GM12865 (cell line): ENCODE results near the gene ALDH4A1.

Experiments used
- DNase-seq: peaks from one replicate; pipeline ENCODE4 v3.0.0; 2010; ENCODE audit warnings: low read depth
- H3K4me3 ChIP-seq: 2 replicates; pipeline ENCODE4 v1.5.1; 2011; ENCODE audit warnings: mild to moderate bottlenecking, low read depth, low read length, control low read depth
- TF ChIP-seq, protein P1 (sequence below): IDR thresholded peaks from 2 replicates; pipeline ENCODE4 v1.5.1; 2011; ENCODE audit warnings: low read length, control low read depth, low read depth, inconsistent platforms; ENCODE audit not compliant: insufficient read depth; ENCODE audit errors: missing control alignments

ALDH4A1 gene

DNA sequence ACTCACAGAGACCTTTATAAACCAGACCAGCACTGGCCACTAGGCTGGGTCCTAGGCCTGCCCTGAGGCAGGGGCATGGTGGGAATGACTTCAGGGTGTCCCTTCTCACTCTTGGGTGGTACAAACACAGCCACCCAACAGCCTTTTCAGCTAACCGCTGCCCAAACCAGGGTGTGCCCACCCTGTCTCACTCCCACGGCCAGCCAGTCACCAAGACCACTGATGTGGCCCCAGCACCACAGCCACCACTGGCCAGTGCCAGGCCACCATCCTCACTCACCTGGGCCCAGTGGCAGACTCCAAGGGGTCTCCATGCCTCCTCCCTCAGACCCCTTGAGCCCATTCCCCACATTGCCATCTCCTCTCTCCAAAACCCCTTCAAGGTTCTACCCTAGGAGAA, 70.7 kb downstream of the ALDH4A1 start:
- DNase-seq: no peak
- TF ChIP-seq, protein P1, sequence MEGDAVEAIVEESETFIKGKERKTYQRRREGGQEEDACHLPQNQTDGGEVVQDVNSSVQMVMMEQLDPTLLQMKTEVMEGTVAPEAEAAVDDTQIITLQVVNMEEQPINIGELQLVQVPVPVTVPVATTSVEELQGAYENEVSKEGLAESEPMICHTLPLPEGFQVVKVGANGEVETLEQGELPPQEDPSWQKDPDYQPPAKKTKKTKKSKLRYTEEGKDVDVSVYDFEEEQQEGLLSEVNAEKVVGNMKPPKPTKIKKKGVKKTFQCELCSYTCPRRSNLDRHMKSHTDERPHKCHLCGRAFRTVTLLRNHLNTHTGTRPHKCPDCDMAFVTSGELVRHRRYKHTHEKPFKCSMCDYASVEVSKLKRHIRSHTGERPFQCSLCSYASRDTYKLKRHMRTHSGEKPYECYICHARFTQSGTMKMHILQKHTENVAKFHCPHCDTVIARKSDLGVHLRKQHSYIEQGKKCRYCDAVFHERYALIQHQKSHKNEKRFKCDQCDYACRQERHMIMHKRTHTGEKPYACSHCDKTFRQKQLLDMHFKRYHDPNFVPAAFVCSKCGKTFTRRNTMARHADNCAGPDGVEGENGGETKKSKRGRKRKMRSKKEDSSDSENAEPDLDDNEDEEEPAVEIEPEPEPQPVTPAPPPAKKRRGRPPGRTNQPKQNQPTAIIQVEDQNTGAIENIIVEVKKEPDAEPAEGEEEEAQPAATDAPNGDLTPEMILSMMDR: no peak
- H3K4me3 ChIP-seq: no peak overlapping the region

DNA sequence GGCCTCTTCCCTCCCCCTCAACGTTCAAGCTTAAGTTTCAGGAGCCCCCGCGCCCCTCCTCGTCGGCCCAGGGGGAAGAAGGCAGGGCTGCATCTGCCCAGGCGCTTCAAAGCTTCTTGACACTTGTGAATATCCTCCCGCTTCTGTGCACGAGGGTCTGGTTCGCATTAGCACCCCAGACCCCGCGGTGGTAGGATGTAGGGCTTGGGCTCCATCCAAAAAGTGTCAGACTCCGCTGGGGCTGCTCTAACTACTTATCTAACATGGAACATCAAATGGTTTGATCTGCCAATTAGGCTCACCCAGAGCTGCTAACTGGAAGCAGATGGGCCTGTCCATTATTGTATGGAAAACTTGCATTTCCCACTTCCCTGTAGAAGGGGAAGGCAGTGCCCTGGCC, 71.8 kb downstream of the ALDH4A1 start:
- no peak overlapping the region for H3K4me3 ChIP-seq
- DNase-seq: no peak
- TF ChIP-seq, protein P1: no peak

DNA sequence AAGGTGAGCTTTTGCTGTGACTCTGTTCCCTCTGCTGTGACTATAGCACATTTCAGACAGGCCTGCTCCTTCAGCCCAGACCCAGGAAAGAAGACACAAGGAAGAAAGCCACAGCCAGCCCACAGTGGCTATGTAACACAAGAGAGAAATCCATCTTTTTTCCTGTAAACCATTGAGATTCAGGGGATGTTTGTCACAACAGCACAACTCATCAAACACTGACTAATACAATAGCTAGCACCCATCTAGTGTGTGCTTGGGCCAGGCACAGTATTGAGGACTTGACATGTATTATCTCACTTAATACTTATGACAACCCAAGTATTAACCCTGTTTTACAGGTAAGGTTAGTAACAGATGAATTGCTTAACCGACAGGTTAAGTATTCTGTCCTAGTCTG, 72.7 kb downstream of the ALDH4A1 start:
- TF ChIP-seq, protein P1: no peak
- no peak for DNase-seq
- no peak overlapping the region for H3K4me3 ChIP-seq

DNA sequence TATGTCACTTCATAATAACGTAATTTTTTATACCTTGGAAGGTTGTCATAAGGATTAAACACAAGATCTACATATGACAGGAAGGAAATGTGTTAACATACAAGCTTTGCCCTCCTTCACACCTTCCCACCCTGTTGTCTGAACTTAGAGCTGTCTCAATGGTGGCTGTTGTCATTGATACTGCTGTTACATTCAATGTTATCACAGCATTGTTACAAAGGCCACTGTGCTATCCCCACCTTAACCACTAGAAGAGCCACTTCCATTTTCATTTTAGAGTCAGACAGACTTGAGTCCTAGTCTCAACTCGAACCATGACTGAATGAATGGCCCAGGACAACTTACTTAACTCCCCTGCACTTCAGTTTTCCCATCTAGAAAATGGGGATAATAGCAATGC, 74.1 kb downstream of the ALDH4A1 start:
- no peak for DNase-seq
- H3K4me3 ChIP-seq: no peak overlapping the region
- TF ChIP-seq, protein P1: no peak

DNA sequence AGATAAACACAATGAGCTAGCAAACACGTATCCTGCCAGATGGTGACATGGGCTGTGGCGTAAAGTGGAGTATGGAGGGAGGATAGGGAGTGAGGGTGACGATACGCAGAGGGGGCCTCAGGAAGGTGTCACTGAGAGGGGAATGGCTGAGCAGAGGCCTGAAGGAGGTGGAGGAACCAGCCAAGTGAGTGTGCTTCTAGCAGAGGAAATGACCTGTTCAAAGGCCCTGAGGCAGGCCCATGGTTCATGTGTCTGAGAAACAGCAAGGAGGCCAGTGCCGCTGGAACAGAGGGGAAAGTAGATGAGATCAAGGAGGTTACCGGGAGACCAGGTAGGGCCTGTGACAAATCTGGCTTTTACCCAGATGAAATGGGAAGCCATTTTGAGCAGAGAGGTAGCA, 78.9 kb downstream of the ALDH4A1 start:
- TF ChIP-seq, protein P1: no peak
- no peak overlapping the region for H3K4me3 ChIP-seq
- no peak for DNase-seq
